Measurements from ENCODE around the gene LRRC37A.
"Not testable (repeated sequence)": the region's sequence is repeated elsewhere in the genome, so short reads cannot be mapped to it uniquely, and the experiment has no call there.

The LRRC37A gene

GRCh38 chr17:46290906-46291546, 3.9 kb upstream of the LRRC37A start:
- not testable (repeated sequence) for DNase-seq

- DNase-seq = not testable (repeated sequence)
Measured at GRCh38 chr17:46291618-46292017, 3.3 kb upstream of the LRRC37A start.

- DNase-seq = not testable (repeated sequence)
Measured at GRCh38 chr17:46341220-46341619, 46.3 kb downstream of the LRRC37A start.

GRCh38 chr17:46342131-46342530, 47.2 kb downstream of the LRRC37A start:
- not testable (repeated sequence) for DNase-seq

- DNase-seq = not testable (repeated sequence)
Measured at GRCh38 chr17:46348345-46348744, 53.4 kb downstream of the LRRC37A start.

- not testable (repeated sequence) for DNase-seq
Measured at GRCh38 chr17:46349060-46349459, 54.1 kb downstream of the LRRC37A start.

GRCh38 chr17:46353856-46354255, 58.9 kb downstream of the LRRC37A start:
- not testable (repeated sequence) for DNase-seq

- DNase-seq = not testable (repeated sequence)
Measured at GRCh38 chr17:46361145-46361735, 66.3 kb downstream of the LRRC37A start.

GRCh38 chr17:46361755-46362154, 66.8 kb downstream of the LRRC37A start, which contains the start of gene ARL17B:
Gene ARL17B (minus strand): TSS chr17:46361766. CDS start chr17:46358397, 3,369 bp downstream.
- not testable (repeated sequence) for DNase-seq

GRCh38 chr17:46367520-46367919, 72.6 kb downstream of the LRRC37A start:
- DNase-seq = not testable (repeated sequence)

GRCh38 chr17:46372236-46373229, 77.6 kb downstream of the LRRC37A start:
- not testable (repeated sequence) for DNase-seq

- DNase-seq = not testable (repeated sequence)
Measured at GRCh38 chr17:46373418-46373817, 78.5 kb downstream of the LRRC37A start.

GRCh38 chr17:46383118-46383517, 88.2 kb downstream of the LRRC37A start:
- DNase-seq = not testable (repeated sequence)

GRCh38 chr17:46385491-46385890, 90.6 kb downstream of the LRRC37A start:
- DNase-seq = not testable (repeated sequence)
